Vagina (tissue), 2 donors: ENCODE results near the gene RFPL2. TPM values are rescaled to one million over a fixed set of nuclear protein-coding genes. Genes with fewer than 3 reads are reported as not detected.

Experiments used
- DNase-seq, 2 donors: peaks; one replicate each; pipeline ENCODE4 v3.0.0-alpha.2; 2017; ENCODE audit errors: extremely low spot score in 2 of 2
- H3K27ac ChIP-seq: fragments of 200-600 bp; sonication (generic); one replicate; pipeline ENCODE4 v1.5.1; 2019
- H3K27me3 ChIP-seq: fragments of 200-600 bp; sonication (generic); one replicate; pipeline ENCODE4 v1.5.1; 2019
- H3K36me3 ChIP-seq, 2 donors: fragments of 200-600 bp; sonication (generic); one replicate each; pipeline ENCODE4 v1.5.1; 2017 to 2019
- H3K4me1 ChIP-seq: fragments of 200-600 bp; sonication (generic); one replicate; pipeline ENCODE4 v1.5.1; 2019
- H3K4me3 ChIP-seq, 2 donors: fragments of 200-600 bp; sonication (generic); 1 replicate in 1 of 2; 2 replicates in 1 of 2; pipeline ENCODE4 v1.5.1; 2016 to 2019
- H3K9me3 ChIP-seq: fragments of 200-600 bp; sonication (generic); one replicate; pipeline ENCODE4 v1.5.1; 2019
- POLR2A ChIP-seq, 2 donors: fragments of 450-650 bp; IDR thresholded peaks; one replicate each; pipeline ENCODE4 v1.6.1; 2017; ENCODE audit warnings: antibody characterized with exemption in 2 of 2, mild to moderate bottlenecking in 2 of 2, moderate library complexity in 2 of 2
- POLR2AphosphoS5 ChIP-seq, 2 donors: sonication (generic); formaldehyde crosslinking; IDR thresholded peaks; one replicate each; pipeline ENCODE4 v1.9.0; 2017; ENCODE audit warnings: antibody characterized with exemption in 2 of 2, mild to moderate bottlenecking in 2 of 2, low read depth in 1 of 2; ENCODE audit not compliant: insufficient read depth in 1 of 2
- intact Hi-C: fragments of 100-400 bp; cut with DNase I; formaldehyde crosslinking; loops from one replicate; pipeline ENCODE4 v1.15.1; 2023
- total RNA-seq: library from RNA; depleted of rRNA; stranded (reverse); fragments of >200 nt; gene quantifications from one replicate; pipeline ENCODE4 v1.2.3, GENCODE V29; 2016
- TF ChIP-seq, protein P1 (sequence below), 3 experiments: fragments of 450-650 bp in 2 of 3; fragments of 200-600 bp in 1 of 3; sonication (generic) in 1 of 3; IDR thresholded peaks; one replicate each; pipeline ENCODE4 v1.5.1; 2017 to 2019; ENCODE audit warnings: antibody characterized with exemption in 3 of 3, mild to moderate bottlenecking in 2 of 3, moderate library complexity in 2 of 3

Gene RFPL2
- total RNA-seq, 1 donor from 2014 or later, result not detected

DNA sequence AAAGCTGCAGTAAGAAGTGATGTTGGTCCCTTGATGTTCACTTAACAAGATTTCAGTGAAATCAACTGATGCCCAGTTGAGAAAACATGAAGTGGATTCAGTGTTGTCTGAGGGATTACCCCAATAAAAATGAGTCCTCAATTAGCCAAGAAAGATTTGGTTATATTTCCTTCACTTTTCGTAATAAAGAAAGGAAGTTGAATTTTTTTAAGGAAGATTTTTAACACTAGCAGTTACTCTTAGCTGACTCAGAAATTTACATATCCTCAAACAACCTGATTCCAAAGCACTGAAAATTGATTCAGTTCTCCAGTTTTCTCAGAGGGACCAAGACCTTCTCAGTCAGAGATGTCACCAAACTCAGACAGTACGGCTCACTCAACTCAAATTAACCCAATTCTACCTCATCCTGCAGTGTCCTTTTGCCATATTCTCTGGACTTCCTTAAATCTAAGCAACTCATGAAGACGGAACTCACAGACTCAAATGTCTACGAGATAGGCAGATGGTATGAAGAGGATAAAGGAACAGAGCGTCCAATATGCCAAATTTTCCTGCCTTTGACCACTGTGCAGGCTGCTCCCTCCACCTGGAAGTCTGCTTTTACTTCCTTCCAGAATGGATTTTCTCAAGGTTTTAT lies 27.4 kb upstream of the RFPL2 start:
- no peaks in the 10 kb centered on the region for H3K36me3 ChIP-seq
- H3K4me3 ChIP-seq, result no peak overlapping the region
- no peaks in the 10 kb centered on the region for H3K9me3 ChIP-seq
- no peaks in the 10 kb centered on the region for H3K4me1 ChIP-seq
- intact Hi-C loops, result no loop called here
- H3K27ac ChIP-seq, result no peak overlapping the region
- DNase-seq, result no peak
- TF ChIP-seq, protein P1, sequence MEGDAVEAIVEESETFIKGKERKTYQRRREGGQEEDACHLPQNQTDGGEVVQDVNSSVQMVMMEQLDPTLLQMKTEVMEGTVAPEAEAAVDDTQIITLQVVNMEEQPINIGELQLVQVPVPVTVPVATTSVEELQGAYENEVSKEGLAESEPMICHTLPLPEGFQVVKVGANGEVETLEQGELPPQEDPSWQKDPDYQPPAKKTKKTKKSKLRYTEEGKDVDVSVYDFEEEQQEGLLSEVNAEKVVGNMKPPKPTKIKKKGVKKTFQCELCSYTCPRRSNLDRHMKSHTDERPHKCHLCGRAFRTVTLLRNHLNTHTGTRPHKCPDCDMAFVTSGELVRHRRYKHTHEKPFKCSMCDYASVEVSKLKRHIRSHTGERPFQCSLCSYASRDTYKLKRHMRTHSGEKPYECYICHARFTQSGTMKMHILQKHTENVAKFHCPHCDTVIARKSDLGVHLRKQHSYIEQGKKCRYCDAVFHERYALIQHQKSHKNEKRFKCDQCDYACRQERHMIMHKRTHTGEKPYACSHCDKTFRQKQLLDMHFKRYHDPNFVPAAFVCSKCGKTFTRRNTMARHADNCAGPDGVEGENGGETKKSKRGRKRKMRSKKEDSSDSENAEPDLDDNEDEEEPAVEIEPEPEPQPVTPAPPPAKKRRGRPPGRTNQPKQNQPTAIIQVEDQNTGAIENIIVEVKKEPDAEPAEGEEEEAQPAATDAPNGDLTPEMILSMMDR (IDR thresholded peaks at IDR 0.05), result no peak
- no peaks in the 10 kb centered on the region for H3K27me3 ChIP-seq

- Histone ChIP-seq H3K9me3 (no peaks in the 10 kb centered on the region), H3K36me3 (no peaks in the 10 kb centered on the region), H3K27me3 (no peaks in the 10 kb centered on the region), H3K4me3 (no peak overlapping the region), H3K4me1 (no peaks in the 10 kb centered on the region), H3K27ac (no peak overlapping the region)
- intact Hi-C loops, result no loop called here
- DNase-seq, result no peak
- TF ChIP-seq POLR2AphosphoS5 (IDR thresholded peaks at IDR 0.05; ENCODE audit: insufficient read depth in 1 of 2, low read depth in 1 of 2), result no peak
- TF ChIP-seq, protein P1 (IDR thresholded peaks at IDR 0.05), result no peak
- no peak for TF ChIP-seq POLR2A (IDR thresholded peaks at IDR 0.05)
Measured at GRCh38 chr22:32226326-32227104, 21.6 kb upstream of the RFPL2 start.

DNA sequence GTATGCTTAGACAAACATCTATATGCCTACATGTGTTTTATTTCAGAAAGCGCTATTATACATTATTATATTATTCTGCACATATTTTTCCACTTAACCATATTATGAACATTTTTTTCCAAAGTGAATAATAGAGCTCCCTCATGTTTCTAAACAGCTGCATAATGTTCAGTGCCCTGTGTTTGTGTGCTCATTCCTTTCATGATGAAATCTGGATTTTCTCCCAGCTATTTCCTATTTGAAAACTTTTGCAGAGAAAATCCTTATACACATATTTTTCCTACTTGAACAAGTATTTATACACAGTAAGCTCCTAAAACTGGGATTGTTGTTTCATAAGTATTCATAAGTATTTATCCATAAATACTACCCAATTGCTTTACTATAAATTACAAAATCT lies 18.1 kb upstream of the RFPL2 start:
- intact Hi-C loops, result no loop called here
- Histone ChIP-seq H3K4me3 (no peak overlapping the region), H3K27me3 (no peaks in the 10 kb centered on the region)

DNA sequence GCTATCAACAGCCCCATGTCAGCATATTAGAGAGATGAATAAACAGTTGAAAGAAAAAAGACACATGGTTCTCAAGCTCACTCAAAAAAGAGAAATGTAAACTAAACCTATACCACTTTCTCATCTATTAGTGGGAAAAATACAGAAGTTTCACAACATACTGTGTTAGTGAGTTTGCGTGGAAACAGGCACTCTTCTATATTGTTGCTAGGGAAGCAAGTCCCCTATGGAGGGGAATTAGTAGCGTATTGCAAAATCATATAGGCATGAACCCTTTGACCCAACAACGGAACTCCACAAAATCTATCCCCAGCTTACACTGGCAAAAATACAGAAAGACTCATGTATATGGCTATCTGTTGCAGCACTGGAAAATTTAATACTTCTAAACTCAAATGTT lies 14.2 kb upstream of the RFPL2 start:
- H3K27ac ChIP-seq, result no peak overlapping the region
- no peaks in the 10 kb centered on the region for H3K9me3 ChIP-seq
- no peaks in the 10 kb centered on the region for H3K36me3 ChIP-seq
- H3K27me3 ChIP-seq, result no peaks in the 10 kb centered on the region
- DNase-seq, result no peak
- TF ChIP-seq, protein P1 (IDR thresholded peaks at IDR 0.05), result no peak
- TF ChIP-seq POLR2AphosphoS5 (IDR thresholded peaks at IDR 0.05; ENCODE audit: insufficient read depth in 1 of 2, low read depth in 1 of 2), result no peak
- TF ChIP-seq POLR2A (IDR thresholded peaks at IDR 0.05), result no peak
- intact Hi-C loops, result no loop called here
- no peaks in the 10 kb centered on the region for H3K4me1 ChIP-seq
- no peak overlapping the region for H3K4me3 ChIP-seq

More for the DNA sequence above, 18.1 kb upstream of the RFPL2 start:
- H3K9me3 ChIP-seq, result no peaks in the 10 kb centered on the region
- TF ChIP-seq POLR2A (IDR thresholded peaks at IDR 0.05) (no peak), POLR2AphosphoS5 (IDR thresholded peaks at IDR 0.05; ENCODE audit: insufficient read depth in 1 of 2, low read depth in 1 of 2) (no peak)
- TF ChIP-seq, protein P1 (IDR thresholded peaks at IDR 0.05), result no peak
- DNase-seq, result no peak
- no peaks in the 10 kb centered on the region for H3K36me3 ChIP-seq
- no peaks in the 10 kb centered on the region for H3K4me1 ChIP-seq
- H3K27ac ChIP-seq, result no peak overlapping the region

- Histone ChIP-seq H3K4me1 (no peaks in the 10 kb centered on the region), H3K27ac (no peak overlapping the region), H3K4me3 (no peak overlapping the region), H3K36me3 (no peaks in the 10 kb centered on the region), H3K27me3 (no peaks in the 10 kb centered on the region), H3K9me3 (no peaks in the 10 kb centered on the region)
- intact Hi-C loops, result no loop called here
- TF ChIP-seq, protein P1 (IDR thresholded peaks at IDR 0.05), result no peak
- TF ChIP-seq POLR2A (IDR thresholded peaks at IDR 0.05) (no peak), POLR2AphosphoS5 (IDR thresholded peaks at IDR 0.05; ENCODE audit: insufficient read depth in 1 of 2, low read depth in 1 of 2) (no peak)
- no peak for DNase-seq
Measured at GRCh38 chr22:32218470-32218869, 13.6 kb upstream of the RFPL2 start.
